ENCODE data around the gene RGS7.

GRCh38 chr1:241045659-241046058 is 311.3 kb downstream of the RGS7 start:
- no peak for TF ChIP-seq POLR2AphosphoS5 (IDR thresholded peaks at IDR 0.05; ENCODE audit: low read depth, low read length)
- no peak for TF ChIP-seq TCF7L2 (IDR thresholded peaks at IDR 0.05; ENCODE audit: low read depth, low read length)
- TF ChIP-seq CTCF (IDR thresholded peaks at IDR 0.05) = no peak
- TF ChIP-seq REST (IDR thresholded peaks at IDR 0.05; ENCODE audit: insufficient read depth in 1 of 2, low read depth in 2 of 2, low read length in 1 of 2) = no peak
- no peak for TF ChIP-seq SIN3A (IDR thresholded peaks at IDR 0.05; ENCODE audit: borderline replicate concordance, insufficient read depth, low read depth, low read length)
